ENCODE data around the gene TMEM233. TPM values are rescaled to one million over a fixed set of nuclear protein-coding genes. Genes with fewer than 3 reads are reported as not detected.

Gene TMEM233
- total and polyA plus RNA-seq, 2 of the 8 experiments (the other 6 are each of a cell fraction or from before 2014, with no cell fraction given), result 0.09 TPM

DNA sequence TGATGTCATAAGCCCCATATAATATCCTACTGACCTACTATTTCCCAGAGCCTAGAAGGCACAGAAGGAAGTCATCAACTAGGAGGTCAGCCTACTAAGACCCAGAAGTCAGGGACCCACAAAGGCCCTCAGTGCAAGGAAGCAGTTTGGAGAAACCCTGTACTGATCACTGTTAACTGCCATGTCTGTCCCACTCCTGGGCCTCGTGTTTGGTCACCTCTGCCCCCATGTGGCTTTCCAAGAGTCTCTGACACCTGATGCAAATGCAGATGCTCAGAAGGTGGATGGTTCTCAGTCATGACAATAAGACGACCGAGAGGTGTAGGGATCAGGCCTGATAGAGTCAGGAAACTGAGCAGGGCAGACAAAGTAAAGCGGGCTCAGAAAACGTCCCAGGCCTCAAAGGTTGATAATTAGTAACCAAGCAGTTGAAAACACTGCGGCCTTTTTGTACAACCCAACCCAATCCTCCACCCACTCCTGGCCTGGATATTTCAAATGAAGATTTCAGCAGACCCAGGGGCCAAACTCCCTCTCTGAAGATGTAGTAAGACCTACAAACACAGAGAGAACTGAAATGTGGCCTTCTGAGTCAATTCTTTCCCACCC, 97.7 kb downstream of the TMEM233 start (continued):
- TF ChIP-seq, protein P1, sequence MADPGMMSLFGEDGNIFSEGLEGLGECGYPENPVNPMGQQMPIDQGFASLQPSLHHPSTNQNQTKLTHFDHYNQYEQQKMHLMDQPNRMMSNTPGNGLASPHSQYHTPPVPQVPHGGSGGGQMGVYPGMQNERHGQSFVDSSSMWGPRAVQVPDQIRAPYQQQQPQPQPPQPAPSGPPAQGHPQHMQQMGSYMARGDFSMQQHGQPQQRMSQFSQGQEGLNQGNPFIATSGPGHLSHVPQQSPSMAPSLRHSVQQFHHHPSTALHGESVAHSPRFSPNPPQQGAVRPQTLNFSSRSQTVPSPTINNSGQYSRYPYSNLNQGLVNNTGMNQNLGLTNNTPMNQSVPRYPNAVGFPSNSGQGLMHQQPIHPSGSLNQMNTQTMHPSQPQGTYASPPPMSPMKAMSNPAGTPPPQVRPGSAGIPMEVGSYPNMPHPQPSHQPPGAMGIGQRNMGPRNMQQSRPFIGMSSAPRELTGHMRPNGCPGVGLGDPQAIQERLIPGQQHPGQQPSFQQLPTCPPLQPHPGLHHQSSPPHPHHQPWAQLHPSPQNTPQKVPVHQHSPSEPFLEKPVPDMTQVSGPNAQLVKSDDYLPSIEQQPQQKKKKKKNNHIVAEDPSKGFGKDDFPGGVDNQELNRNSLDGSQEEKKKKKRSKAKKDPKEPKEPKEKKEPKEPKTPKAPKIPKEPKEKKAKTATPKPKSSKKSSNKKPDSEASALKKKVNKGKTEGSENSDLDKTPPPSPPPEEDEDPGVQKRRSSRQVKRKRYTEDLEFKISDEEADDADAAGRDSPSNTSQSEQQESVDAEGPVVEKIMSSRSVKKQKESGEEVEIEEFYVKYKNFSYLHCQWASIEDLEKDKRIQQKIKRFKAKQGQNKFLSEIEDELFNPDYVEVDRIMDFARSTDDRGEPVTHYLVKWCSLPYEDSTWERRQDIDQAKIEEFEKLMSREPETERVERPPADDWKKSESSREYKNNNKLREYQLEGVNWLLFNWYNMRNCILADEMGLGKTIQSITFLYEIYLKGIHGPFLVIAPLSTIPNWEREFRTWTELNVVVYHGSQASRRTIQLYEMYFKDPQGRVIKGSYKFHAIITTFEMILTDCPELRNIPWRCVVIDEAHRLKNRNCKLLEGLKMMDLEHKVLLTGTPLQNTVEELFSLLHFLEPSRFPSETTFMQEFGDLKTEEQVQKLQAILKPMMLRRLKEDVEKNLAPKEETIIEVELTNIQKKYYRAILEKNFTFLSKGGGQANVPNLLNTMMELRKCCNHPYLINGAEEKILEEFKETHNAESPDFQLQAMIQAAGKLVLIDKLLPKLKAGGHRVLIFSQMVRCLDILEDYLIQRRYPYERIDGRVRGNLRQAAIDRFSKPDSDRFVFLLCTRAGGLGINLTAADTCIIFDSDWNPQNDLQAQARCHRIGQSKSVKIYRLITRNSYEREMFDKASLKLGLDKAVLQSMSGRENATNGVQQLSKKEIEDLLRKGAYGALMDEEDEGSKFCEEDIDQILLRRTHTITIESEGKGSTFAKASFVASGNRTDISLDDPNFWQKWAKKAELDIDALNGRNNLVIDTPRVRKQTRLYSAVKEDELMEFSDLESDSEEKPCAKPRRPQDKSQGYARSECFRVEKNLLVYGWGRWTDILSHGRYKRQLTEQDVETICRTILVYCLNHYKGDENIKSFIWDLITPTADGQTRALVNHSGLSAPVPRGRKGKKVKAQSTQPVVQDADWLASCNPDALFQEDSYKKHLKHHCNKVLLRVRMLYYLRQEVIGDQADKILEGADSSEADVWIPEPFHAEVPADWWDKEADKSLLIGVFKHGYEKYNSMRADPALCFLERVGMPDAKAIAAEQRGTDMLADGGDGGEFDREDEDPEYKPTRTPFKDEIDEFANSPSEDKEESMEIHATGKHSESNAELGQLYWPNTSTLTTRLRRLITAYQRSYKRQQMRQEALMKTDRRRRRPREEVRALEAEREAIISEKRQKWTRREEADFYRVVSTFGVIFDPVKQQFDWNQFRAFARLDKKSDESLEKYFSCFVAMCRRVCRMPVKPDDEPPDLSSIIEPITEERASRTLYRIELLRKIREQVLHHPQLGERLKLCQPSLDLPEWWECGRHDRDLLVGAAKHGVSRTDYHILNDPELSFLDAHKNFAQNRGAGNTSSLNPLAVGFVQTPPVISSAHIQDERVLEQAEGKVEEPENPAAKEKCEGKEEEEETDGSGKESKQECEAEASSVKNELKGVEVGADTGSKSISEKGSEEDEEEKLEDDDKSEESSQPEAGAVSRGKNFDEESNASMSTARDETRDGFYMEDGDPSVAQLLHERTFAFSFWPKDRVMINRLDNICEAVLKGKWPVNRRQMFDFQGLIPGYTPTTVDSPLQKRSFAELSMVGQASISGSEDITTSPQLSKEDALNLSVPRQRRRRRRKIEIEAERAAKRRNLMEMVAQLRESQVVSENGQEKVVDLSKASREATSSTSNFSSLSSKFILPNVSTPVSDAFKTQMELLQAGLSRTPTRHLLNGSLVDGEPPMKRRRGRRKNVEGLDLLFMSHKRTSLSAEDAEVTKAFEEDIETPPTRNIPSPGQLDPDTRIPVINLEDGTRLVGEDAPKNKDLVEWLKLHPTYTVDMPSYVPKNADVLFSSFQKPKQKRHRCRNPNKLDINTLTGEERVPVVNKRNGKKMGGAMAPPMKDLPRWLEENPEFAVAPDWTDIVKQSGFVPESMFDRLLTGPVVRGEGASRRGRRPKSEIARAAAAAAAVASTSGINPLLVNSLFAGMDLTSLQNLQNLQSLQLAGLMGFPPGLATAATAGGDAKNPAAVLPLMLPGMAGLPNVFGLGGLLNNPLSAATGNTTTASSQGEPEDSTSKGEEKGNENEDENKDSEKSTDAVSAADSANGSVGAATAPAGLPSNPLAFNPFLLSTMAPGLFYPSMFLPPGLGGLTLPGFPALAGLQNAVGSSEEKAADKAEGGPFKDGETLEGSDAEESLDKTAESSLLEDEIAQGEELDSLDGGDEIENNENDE (IDR thresholded peaks at IDR 0.05; ENCODE audit: insufficient replicate concordance, low read length), result no peak
- TF ChIP-seq NRF1 (IDR thresholded peaks at IDR 0.05; ENCODE audit: low read depth, low read length), result no peak
- no peak for TF ChIP-seq TCF12 (IDR thresholded peaks at IDR 0.05; ENCODE audit: low read depth, low read length)
- no peak for TF ChIP-seq BCL11A (IDR thresholded peaks at IDR 0.05; ENCODE audit: low read depth in 2 of 2, low read length in 2 of 2)
- TF ChIP-seq BACH1 (IDR thresholded peaks at IDR 0.05; ENCODE audit: low read length), result no peak
- TF ChIP-seq, protein P2, sequence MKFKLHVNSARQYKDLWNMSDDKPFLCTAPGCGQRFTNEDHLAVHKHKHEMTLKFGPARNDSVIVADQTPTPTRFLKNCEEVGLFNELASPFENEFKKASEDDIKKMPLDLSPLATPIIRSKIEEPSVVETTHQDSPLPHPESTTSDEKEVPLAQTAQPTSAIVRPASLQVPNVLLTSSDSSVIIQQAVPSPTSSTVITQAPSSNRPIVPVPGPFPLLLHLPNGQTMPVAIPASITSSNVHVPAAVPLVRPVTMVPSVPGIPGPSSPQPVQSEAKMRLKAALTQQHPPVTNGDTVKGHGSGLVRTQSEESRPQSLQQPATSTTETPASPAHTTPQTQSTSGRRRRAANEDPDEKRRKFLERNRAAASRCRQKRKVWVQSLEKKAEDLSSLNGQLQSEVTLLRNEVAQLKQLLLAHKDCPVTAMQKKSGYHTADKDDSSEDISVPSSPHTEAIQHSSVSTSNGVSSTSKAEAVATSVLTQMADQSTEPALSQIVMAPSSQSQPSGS (IDR thresholded peaks at IDR 0.05; ENCODE audit: low read length), result no peak
